Mesothelial cell of epicardium (in vitro differentiated cells): ENCODE measurements around the gene CCDC3. TPM values are rescaled to one million over a fixed set of nuclear protein-coding genes. Genes with fewer than 3 reads are reported as not detected.

Experiments used
- DNase-seq, 2 experiments: peaks; one replicate each; pipeline ENCODE4 v3.0.0; 2021; ENCODE audit warnings: low spot score in 2 of 2; ENCODE audit not compliant: unreplicated experiment in 2 of 2
- H3K27ac Mint-ChIP-seq: 2 replicates; pipeline ENCODE4 v1.8.0; 2021; ENCODE audit warnings: mixed read lengths
- H3K27me3 Mint-ChIP-seq: 2 replicates; pipeline ENCODE4 v1.8.0; 2021; ENCODE audit warnings: low read depth, mixed read lengths
- H3K36me3 Mint-ChIP-seq: 2 replicates; pipeline ENCODE4 v1.8.0; 2021; ENCODE audit warnings: mixed read lengths
- H3K4me1 Mint-ChIP-seq: 2 replicates; pipeline ENCODE4 v1.8.0; 2021; ENCODE audit warnings: mixed read lengths
- H3K4me3 Mint-ChIP-seq: 2 replicates; pipeline ENCODE4 v1.8.0; 2021; ENCODE audit warnings: mild to moderate bottlenecking, moderate library complexity, mixed read lengths
- H3K9me3 Mint-ChIP-seq: 2 replicates; pipeline ENCODE4 v1.8.0; 2021; ENCODE audit warnings: mixed read lengths
- total RNA-seq: library from RNA; stranded (reverse); gene quantifications from 3 replicates; pipeline ENCODE4 v1.2.1, GENCODE V29; 2021
- TF ChIP-seq, protein P1 (sequence below): fragments of 200-600 bp; sonication (generic); IDR thresholded peaks from one replicate; pipeline ENCODE4 v1.5.0; 2021; ENCODE audit warnings: antibody characterized with exemption; ENCODE audit not compliant: unreplicated experiment

CCDC3 gene
- total RNA-seq, 1 donor from 2014 or later = 5.7 TPM

GRCh38 chr10:13016886-13017285 lies 15.4 kb upstream of the CCDC3 start:
- H3K36me3 Mint-ChIP-seq = no peaks in the 10 kb centered on the region
- H3K4me1 Mint-ChIP-seq = peaks cover 11% of the 10 kb centered on the region
- no peak for DNase-seq
- no peaks in the 10 kb centered on the region for H3K27me3 Mint-ChIP-seq
- H3K4me3 Mint-ChIP-seq = no peak overlapping the region
- TF ChIP-seq, protein P1, sequence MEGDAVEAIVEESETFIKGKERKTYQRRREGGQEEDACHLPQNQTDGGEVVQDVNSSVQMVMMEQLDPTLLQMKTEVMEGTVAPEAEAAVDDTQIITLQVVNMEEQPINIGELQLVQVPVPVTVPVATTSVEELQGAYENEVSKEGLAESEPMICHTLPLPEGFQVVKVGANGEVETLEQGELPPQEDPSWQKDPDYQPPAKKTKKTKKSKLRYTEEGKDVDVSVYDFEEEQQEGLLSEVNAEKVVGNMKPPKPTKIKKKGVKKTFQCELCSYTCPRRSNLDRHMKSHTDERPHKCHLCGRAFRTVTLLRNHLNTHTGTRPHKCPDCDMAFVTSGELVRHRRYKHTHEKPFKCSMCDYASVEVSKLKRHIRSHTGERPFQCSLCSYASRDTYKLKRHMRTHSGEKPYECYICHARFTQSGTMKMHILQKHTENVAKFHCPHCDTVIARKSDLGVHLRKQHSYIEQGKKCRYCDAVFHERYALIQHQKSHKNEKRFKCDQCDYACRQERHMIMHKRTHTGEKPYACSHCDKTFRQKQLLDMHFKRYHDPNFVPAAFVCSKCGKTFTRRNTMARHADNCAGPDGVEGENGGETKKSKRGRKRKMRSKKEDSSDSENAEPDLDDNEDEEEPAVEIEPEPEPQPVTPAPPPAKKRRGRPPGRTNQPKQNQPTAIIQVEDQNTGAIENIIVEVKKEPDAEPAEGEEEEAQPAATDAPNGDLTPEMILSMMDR = no peak
- H3K9me3 Mint-ChIP-seq = peaks cover 20% of the 10 kb centered on the region
- H3K27ac Mint-ChIP-seq = peak overlapping the region; percentile 82

GRCh38 chr10:13016426-13016825 lies 14.9 kb upstream of the CCDC3 start:
- peaks cover 11% of the 10 kb centered on the region for H3K4me1 Mint-ChIP-seq
- H3K27ac Mint-ChIP-seq = peak overlapping the region; percentile 82
- no peaks in the 10 kb centered on the region for H3K27me3 Mint-ChIP-seq
- H3K4me3 Mint-ChIP-seq = no peak overlapping the region
- no peak for DNase-seq
- H3K36me3 Mint-ChIP-seq = no peaks in the 10 kb centered on the region
- TF ChIP-seq, protein P1 = no peak
- peaks cover 24% of the 10 kb centered on the region for H3K9me3 Mint-ChIP-seq

DNA sequence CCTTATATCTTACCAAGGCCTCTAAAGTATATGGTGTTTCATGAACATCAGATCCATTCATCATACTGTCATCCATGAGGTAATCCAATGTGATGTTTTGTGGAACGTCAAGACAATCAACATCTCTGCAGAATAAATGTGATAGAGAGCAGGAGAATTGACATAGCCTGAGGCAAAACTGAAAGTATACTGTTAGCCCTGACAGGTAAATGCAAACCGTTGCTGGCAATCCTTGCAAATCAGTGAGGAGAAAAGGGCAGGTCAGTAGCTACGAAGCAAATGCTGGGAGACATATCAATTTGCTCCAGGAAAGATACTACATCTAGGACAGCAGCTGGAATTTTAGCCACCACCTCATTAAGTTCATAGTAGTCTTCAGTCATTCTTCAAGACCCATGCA lies 4.5 kb upstream of the CCDC3 start:
- Mint-ChIP-seq H3K27ac (no peak overlapping the region), H3K27me3 (peaks cover 50% of the 10 kb centered on the region), H3K36me3 (no peaks in the 10 kb centered on the region), H3K4me1 (peaks cover 5% of the 10 kb centered on the region), H3K4me3 (no peak overlapping the region), H3K9me3 (no peaks in the 10 kb centered on the region)
- TF ChIP-seq, protein P1 = no peak
- no peak for DNase-seq

DNA sequence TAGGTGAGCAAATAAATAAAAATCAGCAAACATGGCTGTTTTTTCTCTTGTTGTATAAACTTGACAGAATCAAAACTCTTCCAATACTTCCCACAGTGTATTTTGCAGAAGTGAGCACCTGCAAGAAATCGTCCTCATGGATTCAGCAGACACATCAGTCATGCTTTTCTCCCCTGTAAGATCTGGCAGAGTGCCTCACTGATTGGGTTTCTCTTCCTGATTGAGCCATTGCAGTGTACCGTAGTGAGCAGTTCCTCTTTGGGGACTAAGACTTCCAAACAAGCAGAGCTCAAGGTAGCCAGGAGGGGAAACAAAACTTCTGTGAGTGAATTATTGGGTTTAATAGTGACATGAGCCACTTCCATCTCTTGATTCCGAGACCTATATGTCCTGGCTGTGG lies 2.2 kb upstream of the CCDC3 start:
- H3K27me3 Mint-ChIP-seq = peaks cover 70% of the 10 kb centered on the region
- H3K4me3 Mint-ChIP-seq = no peak overlapping the region

DNA sequence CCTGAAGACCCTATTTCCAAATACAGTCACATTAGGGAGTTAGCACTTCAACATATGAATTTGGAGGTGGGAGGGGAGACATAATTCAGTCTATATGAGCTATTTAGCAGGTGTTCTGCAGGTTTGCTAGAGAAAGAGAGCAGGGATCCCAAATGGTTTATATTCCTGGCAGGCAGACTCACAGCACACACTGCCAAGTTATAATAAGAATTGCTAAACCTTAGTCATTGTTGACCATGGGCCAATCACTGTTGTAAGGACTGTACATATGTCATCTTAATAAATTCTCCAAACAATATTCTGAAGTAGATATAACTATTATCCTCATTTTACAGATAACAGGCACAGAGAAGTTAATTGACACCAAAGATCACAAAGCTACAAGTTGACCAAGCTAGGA lies 1.5 kb upstream of the CCDC3 start:
- Mint-ChIP-seq H3K4me1 (peaks cover 12% of the 10 kb centered on the region), H3K27ac (no peak overlapping the region), H3K27me3 (peaks cover 70% of the 10 kb centered on the region), H3K4me3 (no peak overlapping the region), H3K36me3 (no peaks in the 10 kb centered on the region), H3K9me3 (no peaks in the 10 kb centered on the region)
- TF ChIP-seq, protein P1 = no peak
- no peak for DNase-seq

More for the DNA sequence above, 2.2 kb upstream of the CCDC3 start:
- no peak overlapping the region for H3K27ac Mint-ChIP-seq
- TF ChIP-seq, protein P1 = no peak
- H3K9me3 Mint-ChIP-seq = no peaks in the 10 kb centered on the region
- peaks cover 12% of the 10 kb centered on the region for H3K4me1 Mint-ChIP-seq
- DNase-seq = no peak
- H3K36me3 Mint-ChIP-seq = no peaks in the 10 kb centered on the region

GRCh38 chr10:13001887-13002212 lies 337 bp upstream of the CCDC3 start:
- TF ChIP-seq, protein P1 = no peak

More at GRCh38 chr10:13001887-13002212, 337 bp upstream of the CCDC3 start:
- Mint-ChIP-seq H3K4me1 (peaks cover 12% of the 10 kb centered on the region), H3K27me3 (peaks cover 72% of the 10 kb centered on the region), H3K4me3 (peak overlapping the region; percentile 62), H3K27ac (no peak overlapping the region), H3K9me3 (no peaks in the 10 kb centered on the region), H3K36me3 (peaks cover 2% of the 10 kb centered on the region)
- no peak for DNase-seq
